ENCODE data around the gene ADAMTS2.

The ADAMTS2 gene

DNA sequence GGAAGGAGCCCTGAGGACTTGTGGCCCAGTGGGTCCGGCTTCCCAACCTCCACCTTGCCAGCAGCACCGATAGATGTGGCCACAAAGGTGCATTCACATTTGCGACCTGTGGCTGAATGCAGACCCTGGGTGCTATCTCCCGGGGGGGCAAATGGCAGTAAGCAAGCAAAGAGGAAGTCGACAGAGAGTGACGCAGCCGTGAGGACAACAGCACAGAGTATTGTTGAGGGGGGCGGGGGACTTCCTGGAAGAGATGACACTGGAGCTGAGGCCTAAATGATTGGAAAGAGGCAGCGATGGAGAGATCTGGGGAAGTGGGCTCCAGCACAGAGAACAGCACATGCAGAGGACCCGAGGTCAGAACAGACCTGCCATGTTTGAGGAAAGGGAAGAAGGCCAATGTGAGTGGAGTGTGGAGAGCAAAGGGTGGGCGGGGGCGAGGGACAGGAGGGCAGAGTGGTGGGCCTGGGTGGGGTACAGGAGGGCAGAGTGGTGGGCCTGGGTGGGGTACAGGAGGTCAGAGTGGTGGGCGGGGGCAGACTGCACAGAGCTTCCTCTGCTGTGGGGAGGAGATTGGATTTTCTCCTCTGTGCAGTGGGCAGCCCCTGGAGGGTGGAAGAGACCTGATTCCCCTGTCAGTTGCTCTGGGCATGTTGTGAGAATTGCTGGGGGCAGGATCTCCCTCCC, 42.6 kb downstream of the ADAMTS2 start:
- peak overlapping the region; percentile 34 for H3K27ac Mint-ChIP-seq
- peaks cover 9% of the 10 kb centered on the region for H3K27me3 Mint-ChIP-seq (ENCODE audit: low read depth, poor library complexity)
- H3K9me3 Mint-ChIP-seq = peaks cover 63% of the 10 kb centered on the region
- TF ChIP-seq, protein P1, sequence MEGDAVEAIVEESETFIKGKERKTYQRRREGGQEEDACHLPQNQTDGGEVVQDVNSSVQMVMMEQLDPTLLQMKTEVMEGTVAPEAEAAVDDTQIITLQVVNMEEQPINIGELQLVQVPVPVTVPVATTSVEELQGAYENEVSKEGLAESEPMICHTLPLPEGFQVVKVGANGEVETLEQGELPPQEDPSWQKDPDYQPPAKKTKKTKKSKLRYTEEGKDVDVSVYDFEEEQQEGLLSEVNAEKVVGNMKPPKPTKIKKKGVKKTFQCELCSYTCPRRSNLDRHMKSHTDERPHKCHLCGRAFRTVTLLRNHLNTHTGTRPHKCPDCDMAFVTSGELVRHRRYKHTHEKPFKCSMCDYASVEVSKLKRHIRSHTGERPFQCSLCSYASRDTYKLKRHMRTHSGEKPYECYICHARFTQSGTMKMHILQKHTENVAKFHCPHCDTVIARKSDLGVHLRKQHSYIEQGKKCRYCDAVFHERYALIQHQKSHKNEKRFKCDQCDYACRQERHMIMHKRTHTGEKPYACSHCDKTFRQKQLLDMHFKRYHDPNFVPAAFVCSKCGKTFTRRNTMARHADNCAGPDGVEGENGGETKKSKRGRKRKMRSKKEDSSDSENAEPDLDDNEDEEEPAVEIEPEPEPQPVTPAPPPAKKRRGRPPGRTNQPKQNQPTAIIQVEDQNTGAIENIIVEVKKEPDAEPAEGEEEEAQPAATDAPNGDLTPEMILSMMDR (IDR thresholded peaks at IDR 0.05) = no peak
- H3K4me1 Mint-ChIP-seq = peaks cover 53% of the 10 kb centered on the region
- H3K36me3 Mint-ChIP-seq (ENCODE audit: low read depth) = peaks cover 28% of the 10 kb centered on the region
- no peak overlapping the region for H3K4me3 Mint-ChIP-seq
- DNase-seq = no peak

DNA sequence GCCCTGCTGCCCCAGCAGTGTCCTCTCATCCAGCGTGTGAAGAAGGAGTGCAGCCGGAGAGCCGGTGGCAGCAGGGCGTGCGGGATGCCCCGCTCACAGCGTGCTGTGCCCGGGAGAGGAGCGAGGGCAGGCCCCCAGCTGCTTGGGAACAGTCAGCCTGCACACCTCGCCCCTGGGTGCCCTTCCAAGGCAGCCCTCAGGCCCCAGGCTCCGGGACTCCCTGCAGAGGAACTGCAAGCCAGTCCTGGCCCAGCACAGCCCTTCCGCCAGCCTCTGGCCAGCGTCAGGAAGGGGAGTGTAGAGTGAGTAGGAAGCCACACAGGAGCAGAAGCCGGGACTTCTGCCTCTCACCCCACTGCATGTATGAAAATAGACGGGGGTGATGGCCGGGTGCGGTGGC, 43.5 kb downstream of the ADAMTS2 start:
- Mint-ChIP-seq H3K9me3 (peaks cover 65% of the 10 kb centered on the region), H3K27ac (peak overlapping the region; percentile 72), H3K27me3 (ENCODE audit: low read depth, poor library complexity) (peaks cover 12% of the 10 kb centered on the region), H3K4me3 (no peak overlapping the region), H3K4me1 (peaks cover 60% of the 10 kb centered on the region), H3K36me3 (ENCODE audit: low read depth) (peaks cover 26% of the 10 kb centered on the region)
- DNase-seq = no peak
- TF ChIP-seq, protein P1 (IDR thresholded peaks at IDR 0.05) = no peak

DNA sequence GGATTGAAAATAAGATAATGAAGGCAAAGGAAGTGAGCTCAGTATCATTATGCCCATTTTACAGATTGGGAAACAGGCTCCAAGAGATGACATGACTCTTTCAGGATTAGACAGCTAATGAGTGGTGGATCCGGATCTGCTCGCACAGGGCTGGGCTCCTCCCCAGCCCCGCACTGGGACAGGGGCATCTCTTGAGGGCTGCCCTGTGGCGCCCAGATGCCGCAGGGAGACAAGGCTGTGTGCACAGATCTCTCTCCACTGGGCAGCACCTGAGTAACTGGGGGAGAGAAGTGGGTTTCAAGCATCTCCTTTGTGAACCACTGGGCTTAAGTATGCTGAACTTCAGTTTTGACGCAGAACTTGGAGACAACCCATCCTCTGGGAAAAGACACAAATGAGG, 43.9 kb downstream of the ADAMTS2 start:
- H3K36me3 Mint-ChIP-seq (ENCODE audit: low read depth) = peaks cover 26% of the 10 kb centered on the region
- H3K4me3 Mint-ChIP-seq = peak overlapping the region; percentile 23
- peak overlapping the region; percentile 13 for H3K27ac Mint-ChIP-seq
- peaks cover 12% of the 10 kb centered on the region for H3K27me3 Mint-ChIP-seq (ENCODE audit: low read depth, poor library complexity)
- peaks cover 63% of the 10 kb centered on the region for H3K9me3 Mint-ChIP-seq
- TF ChIP-seq, protein P1 (IDR thresholded peaks at IDR 0.05) = no peak
- H3K4me1 Mint-ChIP-seq = peaks cover 64% of the 10 kb centered on the region
- DNase-seq = no peak

DNA sequence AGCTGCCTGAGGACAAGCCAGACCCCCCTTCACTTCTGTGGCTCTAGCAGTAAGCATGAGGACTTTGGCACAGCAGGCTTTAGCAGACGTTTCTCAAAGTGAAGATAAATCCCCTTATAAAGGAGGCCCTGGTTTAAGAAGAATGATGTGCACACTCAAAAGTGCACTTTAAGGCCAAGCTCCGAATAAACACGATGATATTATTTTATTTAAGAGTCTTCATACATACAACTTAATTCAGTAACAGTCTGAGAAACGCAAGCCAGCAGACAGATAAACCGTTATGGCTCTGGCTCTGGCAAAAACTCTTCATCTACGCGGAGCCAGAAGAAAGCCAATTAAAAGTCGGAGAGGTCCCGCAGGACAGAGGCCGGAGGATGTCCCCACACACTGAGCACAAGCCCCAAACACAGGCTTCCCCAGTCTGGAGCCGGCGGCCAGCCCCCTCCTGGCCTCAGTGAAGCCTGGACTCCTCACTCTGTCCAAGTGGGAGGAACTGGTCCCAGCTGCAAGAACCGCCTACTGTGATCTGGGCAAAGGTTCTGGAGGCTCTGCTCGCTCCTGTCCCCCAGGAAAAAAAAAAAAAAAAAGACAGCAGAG, 44.6 kb downstream of the ADAMTS2 start:
- peaks cover 71% of the 10 kb centered on the region for H3K4me1 Mint-ChIP-seq
- DNase-seq = no peak
- H3K27me3 Mint-ChIP-seq (ENCODE audit: low read depth, poor library complexity) = peaks cover 8% of the 10 kb centered on the region
- H3K4me3 Mint-ChIP-seq = peak overlapping the region; percentile 23
- peaks cover 22% of the 10 kb centered on the region for H3K36me3 Mint-ChIP-seq (ENCODE audit: low read depth)
- H3K27ac Mint-ChIP-seq = peak overlapping the region; percentile 84
- H3K9me3 Mint-ChIP-seq = peaks cover 56% of the 10 kb centered on the region
- TF ChIP-seq, protein P1 (IDR thresholded peaks at IDR 0.05) = no peak

DNA sequence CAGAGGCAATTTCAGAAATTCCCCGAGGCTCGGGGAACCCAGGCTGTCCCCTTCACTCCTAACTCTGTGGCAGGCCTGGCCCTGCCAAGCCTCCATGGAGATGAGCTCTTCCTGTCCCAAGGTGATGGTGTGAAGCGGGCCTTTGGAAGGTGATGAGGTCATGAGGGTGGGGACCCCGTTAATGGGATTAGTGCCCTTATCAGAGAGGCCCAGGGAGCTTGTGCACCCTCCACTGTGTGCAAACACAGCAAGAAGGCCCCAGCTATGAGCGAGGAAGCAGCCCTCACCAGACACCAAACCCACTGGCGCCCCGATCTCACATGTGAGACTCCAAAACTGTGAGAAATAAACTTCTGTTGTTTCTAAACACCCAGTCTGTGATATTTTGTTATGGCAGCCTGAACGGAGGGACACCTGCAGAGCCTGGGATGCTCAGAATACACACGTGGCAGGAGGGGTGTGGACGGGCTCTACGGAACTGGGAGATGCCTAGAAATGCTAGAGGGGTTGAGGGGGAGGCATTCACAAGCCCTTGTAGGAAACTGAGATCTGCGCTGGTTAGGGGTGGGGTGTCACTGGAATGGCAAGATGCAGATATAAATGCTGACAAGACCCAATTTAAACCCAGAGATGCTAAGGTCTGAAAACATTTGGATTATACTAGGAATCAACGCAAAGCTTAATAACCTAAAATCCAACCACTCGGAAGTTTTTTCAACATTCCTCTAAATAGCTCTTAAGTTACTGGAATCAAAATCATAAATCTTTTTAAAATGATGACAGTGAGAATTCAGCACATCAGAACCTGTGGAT, 46.9 kb downstream of the ADAMTS2 start:
- TF ChIP-seq, protein P1 (IDR thresholded peaks at IDR 0.05) = no peak
- no peak for DNase-seq
- peak overlapping the region; percentile 25 for H3K4me3 Mint-ChIP-seq
- H3K9me3 Mint-ChIP-seq = peaks cover 33% of the 10 kb centered on the region
- peaks cover 8% of the 10 kb centered on the region for H3K27me3 Mint-ChIP-seq (ENCODE audit: low read depth, poor library complexity)
- peaks cover 17% of the 10 kb centered on the region for H3K36me3 Mint-ChIP-seq (ENCODE audit: low read depth)
- H3K4me1 Mint-ChIP-seq = peaks cover 79% of the 10 kb centered on the region
- H3K27ac Mint-ChIP-seq = no peak overlapping the region
